ENCODE data around the gene DISP2. TPM values are rescaled to one million over a fixed set of nuclear protein-coding genes. Genes with fewer than 3 reads are reported as not detected.
A peak's percentile ranks its signal among the peaks of the same experiment; 100 is the strongest.

Gene DISP2
- total RNA-seq, 2 experiments from 2014 or later: 0.08 to 0.14 TPM

DNA sequence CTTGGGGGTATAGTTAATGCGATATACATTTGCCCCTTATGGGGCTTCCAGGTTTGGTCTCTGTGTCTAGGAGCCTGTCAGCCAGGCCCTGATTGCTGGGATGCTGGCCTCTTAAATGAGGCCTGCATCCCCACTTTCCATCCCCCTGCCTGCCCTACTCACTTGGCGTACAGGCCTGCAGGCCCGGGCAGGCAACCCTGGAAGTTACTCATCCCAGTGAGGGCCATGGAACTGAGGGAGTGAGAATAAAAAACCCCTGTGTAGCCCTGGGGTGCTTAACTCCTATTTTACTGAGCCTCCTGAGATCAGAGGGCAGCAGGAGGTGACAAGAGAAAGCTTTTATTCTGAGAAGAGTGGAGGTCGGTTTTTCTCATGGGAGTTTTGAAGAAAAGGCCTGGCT, 2.0 kb downstream of the DISP2 start:
- no peak for DNase-seq
- Mint-ChIP-seq H3K27me3 (peaks cover 3% of the 10 kb centered on the region), H3K9me3 (no peaks in the 10 kb centered on the region), H3K4me3 (no peak overlapping the region), H3K27ac (no peak overlapping the region), H3K36me3 (no peaks in the 10 kb centered on the region), H3K4me1 (peaks cover 6% of the 10 kb centered on the region)

DNA sequence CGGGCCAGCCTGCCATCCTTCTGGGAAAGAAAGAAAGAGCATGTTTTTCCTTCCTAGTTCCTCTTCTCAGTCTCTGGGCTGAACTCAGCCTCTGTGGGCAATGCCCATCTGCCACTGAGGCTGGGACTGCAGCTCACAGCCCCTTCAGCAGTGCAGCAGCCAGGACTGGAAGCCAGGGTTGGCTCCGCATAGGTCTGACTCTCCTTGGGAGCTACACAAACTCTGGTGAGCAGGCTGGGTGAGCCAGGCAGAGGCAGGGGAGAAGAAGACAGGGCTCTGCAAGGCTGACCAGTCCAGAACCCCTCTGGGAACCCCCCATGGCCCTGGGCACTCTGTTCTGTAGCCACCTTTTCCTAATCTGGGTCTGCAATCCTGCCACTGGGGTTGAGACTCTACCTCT, 3.6 kb downstream of the DISP2 start:
- Mint-ChIP-seq H3K36me3 (no peaks in the 10 kb centered on the region), H3K9me3 (no peaks in the 10 kb centered on the region), H3K4me1 (peaks cover 12% of the 10 kb centered on the region), H3K4me3 (no peak overlapping the region), H3K27ac (no peak overlapping the region), H3K27me3 (no peaks in the 10 kb centered on the region)
- DNase-seq: no peak

DNA sequence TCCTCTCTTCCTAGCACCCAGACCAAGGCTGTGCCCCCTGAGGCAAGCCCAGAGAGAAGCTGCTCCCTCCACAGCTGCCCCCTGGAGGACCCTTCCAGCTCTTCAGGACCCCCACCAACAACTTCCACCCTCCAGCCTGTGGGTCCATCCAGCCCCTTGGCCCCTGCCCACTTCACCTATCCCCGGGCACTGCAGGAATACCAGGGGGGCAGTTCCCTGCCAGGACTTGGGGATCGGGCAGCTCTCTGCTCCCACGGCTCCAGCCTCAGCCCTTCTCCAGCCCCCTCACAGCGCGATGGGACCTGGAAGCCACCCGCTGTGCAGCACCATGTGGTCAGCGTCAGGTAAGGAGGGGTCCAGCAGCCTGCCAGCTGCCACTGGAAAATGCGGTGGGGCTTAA, 5.6 kb downstream of the DISP2 start:
- no peak overlapping the region for H3K27ac Mint-ChIP-seq

DNA sequence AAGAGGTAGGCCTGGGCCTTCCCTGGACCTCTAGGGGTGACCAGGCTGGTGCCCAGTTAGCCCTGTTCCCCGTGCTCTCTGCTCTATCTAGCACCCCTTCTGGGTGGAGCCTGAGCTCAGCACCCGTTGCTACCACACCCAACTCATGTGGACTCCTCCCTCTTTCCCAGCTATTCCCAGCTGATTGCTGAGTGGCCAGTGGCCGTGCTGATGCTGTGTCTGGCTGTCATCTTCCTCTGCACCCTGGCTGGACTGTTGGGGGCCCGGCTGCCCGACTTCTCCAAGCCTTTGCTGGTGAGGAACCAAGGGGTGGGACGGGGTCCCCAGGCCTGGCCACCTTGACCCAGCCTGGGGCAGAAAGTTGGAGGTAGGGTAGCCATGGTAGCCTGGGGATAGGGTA, 6.2 kb downstream of the DISP2 start:
- no peaks in the 10 kb centered on the region for H3K9me3 Mint-ChIP-seq
- no peak for DNase-seq
- peaks cover 13% of the 10 kb centered on the region for H3K4me1 Mint-ChIP-seq
- no peak overlapping the region for H3K27ac Mint-ChIP-seq
- no peaks in the 10 kb centered on the region for H3K36me3 Mint-ChIP-seq
- H3K4me3 Mint-ChIP-seq: no peak overlapping the region
- H3K27me3 Mint-ChIP-seq: no peaks in the 10 kb centered on the region

More for the DNA sequence above, 5.6 kb downstream of the DISP2 start:
- Mint-ChIP-seq H3K9me3 (no peaks in the 10 kb centered on the region), H3K27me3 (no peaks in the 10 kb centered on the region), H3K36me3 (no peaks in the 10 kb centered on the region), H3K4me3 (no peak overlapping the region), H3K4me1 (peaks cover 17% of the 10 kb centered on the region)
- DNase-seq: no peak

DNA sequence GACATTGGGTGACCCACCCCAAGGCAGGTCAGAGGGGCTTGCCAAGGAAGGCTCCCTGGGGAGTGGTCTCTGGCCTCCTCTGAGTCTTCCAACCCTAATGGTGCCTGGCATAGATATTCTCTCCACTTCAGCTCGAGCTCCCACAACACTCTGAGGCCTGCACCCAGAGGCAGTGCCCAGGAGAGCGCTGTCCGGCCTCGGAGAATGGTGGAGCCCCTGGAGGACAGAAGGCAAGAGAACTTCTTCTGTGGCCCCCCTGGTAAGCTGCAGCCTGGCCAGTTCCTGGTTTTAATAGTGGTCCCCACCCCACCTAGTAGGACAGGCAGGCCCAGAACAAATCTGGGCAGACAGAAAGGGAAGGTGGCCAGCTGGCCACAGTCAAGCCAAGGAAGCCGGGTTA, 7.0 kb downstream of the DISP2 start:
- no peaks in the 10 kb centered on the region for H3K36me3 Mint-ChIP-seq
- DNase-seq: no peak
- H3K4me3 Mint-ChIP-seq: no peak overlapping the region
- no peaks in the 10 kb centered on the region for H3K9me3 Mint-ChIP-seq
- no peaks in the 10 kb centered on the region for H3K27me3 Mint-ChIP-seq
- peaks cover 13% of the 10 kb centered on the region for H3K4me1 Mint-ChIP-seq
- H3K27ac Mint-ChIP-seq: no peak overlapping the region

DNA sequence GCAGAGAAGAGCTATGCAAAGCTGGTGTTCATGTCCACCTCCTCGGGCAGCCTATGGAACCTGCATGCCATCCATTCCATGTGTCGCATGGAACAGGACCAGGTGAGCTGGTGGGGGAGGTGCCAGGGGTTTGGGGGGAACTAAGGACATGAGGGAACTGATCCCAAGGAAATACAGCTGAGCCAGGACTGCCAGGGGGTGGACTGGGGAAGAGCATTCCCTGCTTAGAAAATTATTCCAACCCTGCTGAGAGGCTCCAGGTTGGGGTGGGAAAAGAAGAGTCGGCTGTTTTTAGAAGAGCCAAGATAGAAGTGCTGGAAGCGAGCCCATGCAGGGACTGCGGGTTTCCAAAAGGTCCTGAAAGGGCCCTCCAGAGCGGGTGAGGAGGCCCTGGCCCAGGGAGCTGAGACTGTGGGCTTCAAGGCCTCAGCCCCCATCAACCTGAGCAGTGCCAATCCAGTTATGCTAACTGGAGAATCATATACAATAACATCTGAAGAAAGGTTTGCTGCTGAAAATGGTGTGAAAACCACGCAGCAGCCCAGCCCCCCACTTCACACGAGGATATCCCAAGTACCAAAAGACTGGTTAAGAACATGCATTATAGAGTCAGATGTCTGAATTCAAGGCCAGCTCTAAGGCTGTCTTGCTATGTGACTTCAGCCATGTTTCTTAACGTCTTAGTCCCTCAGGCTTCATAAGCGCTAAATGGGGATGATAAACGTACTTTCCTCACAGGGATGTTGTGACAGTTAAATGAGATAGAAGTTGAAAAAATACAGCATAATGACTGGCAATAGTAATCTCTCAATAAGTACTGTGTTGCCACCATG, 7.8 kb downstream of the DISP2 start:
- Mint-ChIP-seq H3K4me1 (peaks cover 13% of the 10 kb centered on the region), H3K4me3 (no peak overlapping the region), H3K36me3 (no peaks in the 10 kb centered on the region), H3K27ac (no peak overlapping the region), H3K27me3 (no peaks in the 10 kb centered on the region), H3K9me3 (no peaks in the 10 kb centered on the region)
- DNase-seq: no peak

DNA sequence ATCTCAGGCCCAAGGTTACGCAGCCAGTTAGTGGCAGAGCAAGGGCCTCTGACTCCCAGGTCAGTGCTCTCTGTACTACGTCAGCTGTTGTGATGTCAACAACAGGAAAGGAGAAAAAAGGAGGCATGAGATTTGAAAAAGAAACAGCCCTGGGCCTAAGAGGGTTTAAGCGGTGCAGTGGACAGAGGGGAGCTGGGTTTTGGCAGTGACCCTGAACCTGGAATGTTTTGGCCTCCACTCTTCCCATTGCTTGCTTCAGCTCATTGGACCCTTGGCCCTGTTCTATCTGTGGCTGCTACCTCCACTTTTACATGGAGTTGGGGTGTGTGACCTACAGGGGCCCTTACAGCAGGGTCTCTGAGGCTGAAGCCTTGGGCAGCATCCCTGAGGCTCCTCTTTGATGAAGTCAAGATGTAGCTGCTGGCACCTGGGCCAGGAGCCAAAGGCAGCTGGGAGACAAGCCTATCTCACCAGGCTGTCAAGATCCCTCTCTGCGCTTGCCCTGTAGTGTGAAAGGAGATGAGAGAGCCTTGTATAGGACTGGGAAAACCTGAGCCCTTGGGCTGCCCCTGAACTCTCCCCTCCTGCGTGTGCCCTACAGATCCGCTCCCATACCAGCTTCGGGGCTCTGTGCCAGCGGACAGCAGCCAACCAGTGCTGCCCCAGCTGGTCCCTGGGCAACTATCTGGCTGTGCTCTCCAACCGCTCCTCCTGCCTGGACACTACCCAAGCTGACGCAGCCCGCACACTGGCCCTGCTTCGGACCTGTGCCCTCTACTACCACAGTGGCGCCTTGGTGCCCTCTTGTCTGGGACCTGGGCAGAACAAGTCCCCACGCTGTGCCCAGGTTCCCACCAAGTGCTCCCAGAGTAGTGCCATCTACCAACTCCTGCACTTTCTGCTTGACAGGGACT, 8.7 kb downstream of the DISP2 start:
- H3K36me3 Mint-ChIP-seq: no peaks in the 10 kb centered on the region
- H3K27ac Mint-ChIP-seq: no peak overlapping the region
- peaks cover 13% of the 10 kb centered on the region for H3K4me1 Mint-ChIP-seq
- H3K9me3 Mint-ChIP-seq: no peaks in the 10 kb centered on the region
- DNase-seq: no peak
- H3K27me3 Mint-ChIP-seq: no peaks in the 10 kb centered on the region
- H3K4me3 Mint-ChIP-seq: peak overlapping the region; percentile 76

DNA sequence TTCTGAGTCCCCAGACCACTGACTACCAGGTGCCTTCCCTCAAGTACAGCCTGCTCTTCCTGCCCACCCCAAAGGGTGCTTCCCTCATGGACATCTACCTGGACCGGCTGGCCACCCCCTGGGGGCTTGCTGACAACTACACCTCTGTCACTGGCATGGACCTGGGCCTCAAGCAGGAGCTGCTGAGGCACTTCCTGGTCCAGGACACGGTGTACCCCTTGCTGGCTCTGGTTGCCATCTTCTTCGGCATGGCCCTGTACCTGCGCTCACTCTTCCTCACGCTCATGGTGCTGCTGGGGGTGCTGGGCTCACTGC, 9.3 kb downstream of the DISP2 start:
- no peaks in the 10 kb centered on the region for H3K27me3 Mint-ChIP-seq
- no peak for DNase-seq
- H3K36me3 Mint-ChIP-seq: no peaks in the 10 kb centered on the region
- H3K9me3 Mint-ChIP-seq: no peaks in the 10 kb centered on the region
- H3K4me1 Mint-ChIP-seq: peaks cover 13% of the 10 kb centered on the region
- H3K4me3 Mint-ChIP-seq: peak overlapping the region; percentile 76
- peak overlapping the region; percentile 43 for H3K27ac Mint-ChIP-seq

DNA sequence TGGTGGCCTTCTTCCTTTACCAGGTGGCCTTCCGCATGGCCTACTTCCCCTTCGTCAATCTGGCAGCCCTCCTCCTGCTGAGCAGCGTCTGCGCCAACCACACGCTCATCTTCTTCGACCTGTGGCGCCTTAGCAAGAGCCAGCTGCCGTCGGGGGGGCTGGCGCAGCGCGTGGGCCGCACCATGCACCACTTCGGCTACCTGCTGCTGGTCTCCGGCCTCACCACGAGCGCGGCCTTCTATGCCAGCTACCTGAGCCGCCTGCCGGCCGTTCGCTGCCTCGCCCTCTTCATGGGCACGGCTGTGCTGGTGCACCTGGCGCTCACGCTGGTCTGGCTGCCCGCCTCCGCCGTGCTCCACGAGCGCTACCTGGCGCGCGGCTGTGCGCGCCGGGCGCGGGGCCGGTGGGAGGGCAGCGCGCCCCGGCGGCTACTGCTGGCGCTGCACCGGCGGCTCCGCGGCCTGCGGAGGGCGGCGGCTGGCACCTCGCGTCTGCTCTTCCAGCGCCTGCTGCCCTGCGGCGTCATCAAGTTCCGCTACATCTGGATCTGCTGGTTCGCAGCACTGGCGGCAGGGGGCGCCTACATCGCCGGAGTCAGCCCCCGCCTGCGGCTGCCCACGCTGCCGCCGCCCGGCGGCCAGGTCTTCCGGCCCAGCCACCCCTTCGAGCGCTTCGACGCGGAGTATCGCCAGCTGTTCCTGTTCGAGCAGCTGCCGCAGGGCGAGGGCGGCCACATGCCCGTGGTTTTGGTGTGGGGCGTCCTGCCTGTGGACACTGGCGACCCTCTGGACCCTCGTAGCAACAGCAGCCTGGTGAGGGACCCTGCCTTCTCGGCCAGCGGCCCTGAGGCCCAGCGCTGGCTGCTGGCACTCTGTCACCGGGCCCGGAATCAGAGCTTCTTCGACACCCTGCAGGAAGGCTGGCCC, 9.9 kb downstream of the DISP2 start:
- H3K27me3 Mint-ChIP-seq: no peaks in the 10 kb centered on the region
- H3K36me3 Mint-ChIP-seq: no peaks in the 10 kb centered on the region
- H3K4me3 Mint-ChIP-seq: peak overlapping the region; percentile 76
- H3K9me3 Mint-ChIP-seq: no peaks in the 10 kb centered on the region
- H3K4me1 Mint-ChIP-seq: peaks cover 13% of the 10 kb centered on the region
- H3K27ac Mint-ChIP-seq: peak overlapping the region; percentile 43
- DNase-seq: peak; percentile 92

DNA sequence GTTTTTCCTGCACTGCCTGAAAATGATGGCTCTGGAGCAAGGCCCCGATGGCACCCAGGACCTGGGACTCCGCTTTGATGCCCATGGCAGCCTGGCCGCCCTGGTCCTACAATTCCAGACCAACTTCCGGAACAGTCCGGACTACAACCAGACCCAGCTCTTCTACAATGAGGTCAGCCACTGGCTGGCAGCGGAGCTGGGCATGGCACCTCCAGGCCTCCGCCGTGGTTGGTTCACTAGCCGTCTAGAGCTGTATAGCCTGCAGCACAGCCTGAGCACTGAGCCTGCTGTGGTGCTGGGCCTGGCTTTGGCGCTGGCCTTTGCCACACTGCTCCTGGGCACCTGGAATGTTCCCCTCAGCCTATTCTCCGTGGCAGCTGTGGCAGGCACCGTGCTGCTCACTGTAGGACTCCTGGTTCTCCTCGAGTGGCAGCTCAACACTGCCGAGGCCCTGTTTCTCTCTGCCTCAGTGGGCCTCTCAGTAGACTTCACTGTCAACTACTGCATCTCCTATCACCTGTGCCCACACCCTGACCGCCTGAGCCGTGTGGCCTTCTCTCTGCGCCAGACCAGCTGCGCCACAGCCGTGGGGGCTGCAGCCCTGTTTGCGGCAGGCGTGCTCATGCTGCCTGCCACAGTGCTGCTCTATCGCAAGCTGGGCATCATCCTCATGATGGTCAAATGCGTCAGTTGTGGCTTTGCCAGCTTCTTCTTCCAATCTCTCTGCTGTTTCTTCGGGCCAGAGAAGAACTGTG, 10.9 kb downstream of the DISP2 start:
- Mint-ChIP-seq H3K27ac (no peak overlapping the region), H3K4me1 (peaks cover 13% of the 10 kb centered on the region), H3K27me3 (no peaks in the 10 kb centered on the region), H3K36me3 (no peaks in the 10 kb centered on the region), H3K9me3 (no peaks in the 10 kb centered on the region), H3K4me3 (no peak overlapping the region)
- no peak for DNase-seq

DNA sequence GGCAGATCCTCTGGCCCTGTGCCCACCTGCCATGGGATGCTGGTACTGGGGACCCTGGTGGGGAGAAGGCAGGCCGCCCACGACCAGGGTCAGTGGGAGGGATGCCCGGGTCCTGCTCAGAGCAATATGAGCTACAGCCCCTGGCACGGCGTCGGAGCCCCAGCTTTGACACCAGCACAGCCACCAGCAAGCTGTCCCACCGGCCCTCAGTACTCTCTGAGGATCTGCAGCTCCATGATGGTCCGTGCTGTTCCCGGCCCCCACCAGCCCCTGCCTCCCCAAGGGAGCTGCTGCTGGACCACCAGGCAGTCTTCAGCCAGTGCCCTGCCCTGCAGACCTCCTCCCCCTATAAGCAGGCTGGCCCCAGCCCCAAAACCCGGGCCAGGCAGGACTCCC, 11.5 kb downstream of the DISP2 start:
- DNase-seq: no peak
- H3K4me1 Mint-ChIP-seq: peaks cover 13% of the 10 kb centered on the region
- no peak overlapping the region for H3K27ac Mint-ChIP-seq
- no peaks in the 10 kb centered on the region for H3K36me3 Mint-ChIP-seq
- no peaks in the 10 kb centered on the region for H3K9me3 Mint-ChIP-seq
- no peaks in the 10 kb centered on the region for H3K27me3 Mint-ChIP-seq
- no peak overlapping the region for H3K4me3 Mint-ChIP-seq

DNA sequence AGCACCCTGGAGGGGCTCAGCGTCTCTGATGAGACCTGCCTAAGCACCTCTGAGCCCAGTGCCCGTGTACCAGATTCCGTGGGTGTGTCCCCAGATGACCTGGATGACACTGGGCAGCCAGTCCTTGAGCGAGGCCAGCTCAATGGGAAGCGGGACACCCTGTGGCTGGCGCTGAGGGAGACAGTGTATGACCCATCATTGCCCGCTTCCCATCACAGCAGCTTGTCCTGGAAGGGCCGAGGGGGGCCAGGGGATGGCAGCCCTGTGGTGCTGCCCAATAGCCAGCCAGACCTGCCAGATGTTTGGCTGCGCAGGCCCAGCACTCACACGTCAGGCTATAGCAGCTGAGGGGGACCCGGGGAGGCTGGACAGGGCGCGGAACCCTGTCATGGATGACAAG, 12.0 kb downstream of the DISP2 start:
- H3K27me3 Mint-ChIP-seq: no peaks in the 10 kb centered on the region
- H3K4me1 Mint-ChIP-seq: peaks cover 13% of the 10 kb centered on the region
- H3K27ac Mint-ChIP-seq: no peak overlapping the region
- DNase-seq: no peak
- H3K9me3 Mint-ChIP-seq: no peaks in the 10 kb centered on the region
- no peaks in the 10 kb centered on the region for H3K36me3 Mint-ChIP-seq
- no peak overlapping the region for H3K4me3 Mint-ChIP-seq

DNA sequence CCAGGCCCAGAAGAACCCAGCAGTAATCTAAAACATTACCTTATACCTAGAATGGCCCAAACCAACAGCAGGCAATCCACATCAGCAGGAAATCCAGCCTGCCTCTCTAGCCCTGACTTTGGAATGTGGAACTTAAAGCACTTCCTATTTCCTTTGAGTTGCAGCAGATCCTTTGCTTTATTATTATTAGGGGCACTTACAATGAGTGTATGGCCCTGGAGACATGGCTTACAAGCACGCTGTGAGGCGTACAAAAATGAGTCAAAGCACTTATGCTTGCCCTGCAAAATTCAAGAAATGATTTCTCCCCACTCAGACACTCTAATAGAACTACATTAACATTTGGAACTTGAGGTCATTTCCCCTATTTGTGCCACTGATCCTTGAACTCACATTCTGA, 15.0 kb downstream of the DISP2 start:
- Mint-ChIP-seq H3K27ac (no peak overlapping the region), H3K27me3 (no peaks in the 10 kb centered on the region), H3K4me1 (peaks cover 4% of the 10 kb centered on the region), H3K36me3 (no peaks in the 10 kb centered on the region), H3K9me3 (no peaks in the 10 kb centered on the region), H3K4me3 (no peak overlapping the region)
- DNase-seq: no peak

DNA sequence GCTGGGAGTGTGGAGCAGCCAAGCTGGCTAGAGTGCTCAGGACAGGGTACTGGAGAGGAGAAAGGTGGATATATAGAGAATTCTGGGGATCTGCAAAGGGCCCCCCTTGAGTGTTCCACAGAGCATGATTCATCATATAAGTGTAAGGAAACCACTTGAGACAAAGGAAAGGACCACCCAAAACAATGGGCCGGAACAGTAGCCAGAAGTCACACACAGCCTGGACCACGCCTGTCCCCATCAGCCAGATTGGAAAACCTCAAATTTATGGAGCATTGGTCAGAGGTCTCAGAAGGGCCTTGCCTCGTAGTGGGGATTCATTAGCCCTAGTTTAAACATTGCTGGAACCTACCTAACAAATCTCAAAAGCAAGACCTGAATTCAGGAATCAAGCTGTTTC, 19.6 kb downstream of the DISP2 start:
- DNase-seq: no peak
- Mint-ChIP-seq H3K36me3 (no peaks in the 10 kb centered on the region), H3K4me1 (peaks cover 6% of the 10 kb centered on the region), H3K27ac (no peak overlapping the region), H3K27me3 (no peaks in the 10 kb centered on the region), H3K4me3 (no peak overlapping the region), H3K9me3 (no peaks in the 10 kb centered on the region)

Measured in activated naive CD8-positive, alpha-beta T cell treated with anti-CD3 and anti-CD28 coated beads for 36 hours (primary cell).